ENCODE data around the gene LCN1.

GRCh38 chr9:135550344-135550918 is 29.2 kb downstream of the LCN1 start:
- TF ChIP-seq CTCF (IDR thresholded peaks at IDR 0.05) (no peak), POLR2A (IDR thresholded peaks at IDR 0.05) (no peak), POLR2AphosphoS5 (IDR thresholded peaks at IDR 0.05) (no peak)

Data from suprapubic skin (tissue), 4 donors.